NCI-H146 treated with DMSO at 0.1 percent for 48 hours (cell line): ENCODE measurements around the gene ARID1B.
A peak's percentile ranks its signal among the peaks of the same experiment; 100 is the strongest.

Experiments used
- DNase-seq: peaks from one replicate; lab custom pipeline; 2025; ENCODE audit not compliant: unreplicated experiment; lab: John Stamatoyannopoulos, UW

ARID1B gene

DNA sequence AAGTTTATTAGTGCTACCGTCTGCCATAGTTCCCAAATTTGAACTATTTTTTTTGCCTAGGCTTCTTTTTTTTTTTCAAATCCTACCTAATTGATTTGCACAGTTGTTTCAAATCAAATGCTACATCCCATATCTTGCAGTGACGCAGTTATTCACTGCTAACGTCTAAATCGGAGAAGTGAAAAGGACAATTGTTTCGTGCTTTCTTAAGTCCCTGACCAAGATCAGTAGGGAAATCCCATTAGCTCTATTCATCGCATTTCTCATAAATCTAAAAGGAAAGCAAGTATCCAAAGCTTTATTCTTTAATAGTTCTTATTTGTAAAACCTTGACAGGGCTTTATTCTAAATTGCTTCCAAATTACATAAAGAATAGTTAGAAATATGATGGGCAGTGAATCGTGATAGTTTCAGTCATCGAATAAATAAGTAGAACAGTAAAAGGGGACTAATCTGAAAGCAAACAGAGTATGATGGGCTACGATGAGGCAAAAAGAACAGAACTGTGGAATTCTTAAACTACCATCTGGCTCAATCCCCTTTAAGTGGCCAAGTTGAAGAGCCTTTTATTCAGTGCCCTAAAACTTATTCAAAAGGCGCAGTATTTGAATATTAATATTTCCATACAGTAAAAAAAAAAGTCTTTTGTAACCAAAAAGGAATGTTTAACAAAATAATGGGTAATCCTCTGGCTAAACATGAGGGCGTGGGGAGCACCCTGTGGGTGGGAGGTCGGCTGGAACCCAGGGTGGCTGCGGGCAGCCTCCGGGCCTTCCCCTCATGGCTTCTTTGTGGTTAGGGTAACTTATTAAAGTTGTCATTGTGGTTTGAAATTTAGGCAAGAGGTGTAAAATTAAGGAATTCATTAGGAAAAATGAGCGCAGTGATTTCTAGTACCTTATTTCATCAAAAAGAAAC is 3.0 kb upstream of the ARID1B start:
- no peak for DNase-seq

DNA sequence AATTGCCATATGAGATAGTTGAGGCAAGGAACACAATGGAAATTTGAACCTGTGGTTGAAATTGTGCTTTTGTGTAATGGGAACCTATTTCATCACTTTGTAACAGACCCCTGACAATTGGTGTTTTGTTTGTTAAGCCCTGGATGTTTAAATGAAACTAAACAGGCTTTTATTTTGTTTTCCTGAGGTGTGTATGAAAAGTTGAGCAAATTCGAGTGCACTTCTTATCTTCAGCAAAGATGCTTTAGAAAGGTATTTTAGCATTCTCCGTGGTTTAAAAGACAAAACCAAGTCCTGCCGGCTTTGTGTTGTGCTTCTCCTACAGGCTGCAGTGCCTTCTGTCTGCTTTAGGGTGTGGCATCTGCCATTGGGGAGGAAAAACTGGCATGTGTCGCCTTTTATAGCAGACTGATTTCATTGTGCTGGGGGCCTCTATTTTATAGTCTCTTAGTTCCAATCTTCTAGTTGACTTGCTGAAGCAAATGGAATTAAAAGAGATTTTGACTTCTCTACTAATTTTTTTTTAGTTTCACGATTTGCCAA is 2.2 kb upstream of the ARID1B start:
- peak; percentile 29 for DNase-seq

DNA sequence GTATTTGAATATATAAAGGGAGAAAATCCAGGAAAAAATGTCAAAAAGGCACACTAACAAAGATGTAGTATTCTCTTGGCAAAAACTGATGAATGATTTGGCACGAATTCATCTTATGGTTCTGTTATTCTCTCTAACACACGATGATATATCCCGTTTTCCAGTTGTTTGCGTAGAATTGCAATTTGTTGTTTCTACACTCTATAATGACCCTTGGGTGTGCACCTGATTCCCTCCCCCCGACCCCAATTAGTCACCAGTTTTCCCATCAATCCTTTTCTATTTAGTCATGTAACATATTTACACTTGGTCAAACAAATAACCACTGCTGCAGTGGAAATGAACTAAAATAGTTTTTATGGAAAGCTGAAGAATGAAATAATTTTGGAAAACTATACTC is 1.5 kb upstream of the ARID1B start:
- DNase-seq, result no peak

DNA sequence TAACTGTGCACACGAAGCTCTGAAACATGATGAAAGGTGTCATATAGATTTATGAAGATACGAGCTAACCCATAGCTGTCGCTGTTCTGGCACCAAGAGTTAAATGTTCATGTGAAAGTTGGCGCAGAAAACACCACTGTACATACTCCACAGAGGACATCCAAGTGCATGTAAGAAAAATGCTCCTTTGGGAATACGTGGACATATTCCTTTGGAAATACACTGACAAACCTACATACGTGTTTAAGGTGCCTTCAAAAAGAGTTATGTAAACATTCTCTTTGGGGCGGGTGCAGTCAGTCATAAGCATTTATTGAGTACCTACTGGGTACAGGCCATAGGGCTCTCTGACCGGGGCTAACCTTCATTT is 723 bp upstream of the ARID1B start:
- DNase-seq, result no peak

DNA sequence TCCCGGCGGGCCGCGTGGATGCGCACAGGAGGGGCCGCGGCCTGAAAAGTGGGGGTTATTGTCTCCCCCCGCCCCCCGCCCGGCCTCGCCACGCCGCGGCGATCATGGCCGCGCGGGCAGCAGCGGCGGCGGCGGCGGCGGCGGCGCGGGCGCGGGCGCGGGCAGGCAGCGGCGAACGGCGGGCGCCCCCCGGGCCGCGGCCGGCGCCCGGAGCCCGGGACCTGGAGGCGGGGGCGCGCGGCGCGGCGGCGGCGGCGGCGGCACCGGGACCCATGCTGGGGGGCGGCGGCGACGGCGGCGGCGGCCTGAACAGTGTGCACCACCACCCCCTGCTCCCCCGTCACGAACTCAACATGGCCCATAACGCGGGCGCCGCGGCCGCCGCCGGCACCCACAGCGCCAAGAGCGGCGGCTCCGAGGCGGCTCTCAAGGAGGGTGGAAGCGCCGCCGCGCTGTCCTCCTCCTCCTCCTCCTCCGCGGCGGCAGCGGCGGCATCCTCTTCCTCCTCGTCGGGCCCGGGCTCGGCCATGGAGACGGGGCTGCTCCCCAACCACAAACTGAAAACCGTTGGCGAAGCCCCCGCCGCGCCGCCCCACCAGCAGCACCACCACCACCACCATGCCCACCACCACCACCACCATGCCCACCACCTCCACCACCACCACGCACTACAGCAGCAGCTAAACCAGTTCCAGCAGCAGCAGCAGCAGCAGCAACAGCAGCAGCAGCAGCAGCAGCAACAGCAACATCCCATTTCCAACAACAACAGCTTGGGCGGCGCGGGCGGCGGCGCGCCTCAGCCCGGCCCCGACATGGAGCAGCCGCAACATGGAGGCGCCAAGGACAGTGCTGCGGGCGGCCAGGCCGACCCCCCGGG is 637 bp downstream of the ARID1B start:
- peak; percentile 42 for DNase-seq

DNA sequence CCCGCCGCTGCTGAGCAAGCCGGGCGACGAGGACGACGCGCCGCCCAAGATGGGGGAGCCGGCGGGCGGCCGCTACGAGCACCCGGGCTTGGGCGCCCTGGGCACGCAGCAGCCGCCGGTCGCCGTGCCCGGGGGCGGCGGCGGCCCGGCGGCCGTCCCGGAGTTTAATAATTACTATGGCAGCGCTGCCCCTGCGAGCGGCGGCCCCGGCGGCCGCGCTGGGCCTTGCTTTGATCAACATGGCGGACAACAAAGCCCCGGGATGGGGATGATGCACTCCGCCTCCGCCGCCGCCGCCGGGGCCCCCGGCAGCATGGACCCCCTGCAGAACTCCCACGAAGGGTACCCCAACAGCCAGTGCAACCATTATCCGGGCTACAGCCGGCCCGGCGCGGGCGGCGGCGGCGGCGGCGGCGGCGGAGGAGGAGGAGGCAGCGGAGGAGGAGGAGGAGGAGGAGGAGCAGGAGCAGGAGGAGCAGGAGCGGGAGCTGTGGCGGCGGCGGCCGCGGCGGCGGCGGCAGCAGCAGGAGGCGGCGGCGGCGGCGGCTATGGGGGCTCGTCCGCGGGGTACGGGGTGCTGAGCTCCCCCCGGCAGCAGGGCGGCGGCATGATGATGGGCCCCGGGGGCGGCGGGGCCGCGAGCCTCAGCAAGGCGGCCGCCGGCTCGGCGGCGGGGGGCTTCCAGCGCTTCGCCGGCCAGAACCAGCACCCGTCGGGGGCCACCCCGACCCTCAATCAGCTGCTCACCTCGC is 1.5 kb downstream of the ARID1B start:
- DNase-seq, result peak; percentile 25

DNA sequence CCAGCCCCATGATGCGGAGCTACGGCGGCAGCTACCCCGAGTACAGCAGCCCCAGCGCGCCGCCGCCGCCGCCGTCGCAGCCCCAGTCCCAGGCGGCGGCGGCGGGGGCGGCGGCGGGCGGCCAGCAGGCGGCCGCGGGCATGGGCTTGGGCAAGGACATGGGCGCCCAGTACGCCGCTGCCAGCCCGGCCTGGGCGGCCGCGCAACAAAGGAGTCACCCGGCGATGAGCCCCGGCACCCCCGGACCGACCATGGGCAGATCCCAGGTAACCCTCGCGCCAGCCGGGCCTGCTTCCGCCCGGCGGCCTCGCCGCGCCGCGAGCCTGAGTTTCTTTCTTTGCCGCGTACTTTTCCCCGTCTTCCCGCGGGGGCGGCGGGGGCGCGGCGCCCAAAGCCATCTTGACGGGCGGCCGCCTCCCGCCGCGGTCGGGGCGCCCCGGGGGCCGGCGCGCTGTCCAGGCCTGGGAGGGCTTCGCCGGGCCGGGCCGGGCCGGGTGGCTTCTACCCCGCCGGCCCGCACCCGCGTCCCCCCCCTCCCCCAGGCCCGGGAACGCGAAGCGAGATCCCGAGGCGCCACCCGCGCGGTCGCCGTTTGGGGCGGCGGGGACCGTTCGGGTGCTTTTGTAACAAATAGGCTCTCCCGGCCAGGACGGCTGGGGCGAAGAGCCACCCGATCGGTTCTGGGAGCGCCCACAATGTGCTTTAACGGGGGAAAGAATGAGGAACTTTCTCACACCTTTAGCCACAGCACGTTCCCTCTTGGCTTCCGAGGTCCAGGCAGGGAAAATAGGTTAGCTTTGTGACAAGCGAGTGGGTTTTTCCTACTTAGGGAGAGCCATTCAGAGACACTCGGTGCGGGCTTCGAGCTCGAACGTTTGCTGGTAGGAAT is 2.3 kb downstream of the ARID1B start:
- DNase-seq, result peak; percentile 73

DNA sequence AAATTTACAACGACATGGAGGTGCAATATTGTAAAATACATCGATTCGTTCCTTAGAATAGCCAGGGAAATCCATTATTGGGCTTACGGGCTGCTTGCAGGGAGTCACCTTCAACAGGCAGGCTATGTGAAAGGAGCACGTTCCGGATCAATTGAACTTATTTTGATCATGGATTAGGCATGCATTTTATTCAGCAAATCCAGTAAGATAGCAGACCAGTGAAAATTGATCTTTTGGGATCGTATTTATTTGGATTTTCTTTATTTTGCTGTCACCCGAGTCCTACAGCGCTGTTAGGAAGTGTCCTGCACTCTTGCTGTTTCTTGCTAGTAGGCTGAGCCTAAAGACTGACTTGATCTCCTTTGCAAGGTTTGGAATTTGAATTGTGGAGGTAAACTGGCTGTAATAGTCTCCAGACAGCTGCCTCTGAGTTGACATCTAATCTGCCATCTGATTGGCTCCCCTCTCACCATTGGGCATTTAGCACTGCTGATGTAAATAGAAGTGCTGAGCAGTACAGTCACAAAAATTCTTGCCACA is 3.0 kb downstream of the ARID1B start:
- peak; percentile 94 for DNase-seq

DNA sequence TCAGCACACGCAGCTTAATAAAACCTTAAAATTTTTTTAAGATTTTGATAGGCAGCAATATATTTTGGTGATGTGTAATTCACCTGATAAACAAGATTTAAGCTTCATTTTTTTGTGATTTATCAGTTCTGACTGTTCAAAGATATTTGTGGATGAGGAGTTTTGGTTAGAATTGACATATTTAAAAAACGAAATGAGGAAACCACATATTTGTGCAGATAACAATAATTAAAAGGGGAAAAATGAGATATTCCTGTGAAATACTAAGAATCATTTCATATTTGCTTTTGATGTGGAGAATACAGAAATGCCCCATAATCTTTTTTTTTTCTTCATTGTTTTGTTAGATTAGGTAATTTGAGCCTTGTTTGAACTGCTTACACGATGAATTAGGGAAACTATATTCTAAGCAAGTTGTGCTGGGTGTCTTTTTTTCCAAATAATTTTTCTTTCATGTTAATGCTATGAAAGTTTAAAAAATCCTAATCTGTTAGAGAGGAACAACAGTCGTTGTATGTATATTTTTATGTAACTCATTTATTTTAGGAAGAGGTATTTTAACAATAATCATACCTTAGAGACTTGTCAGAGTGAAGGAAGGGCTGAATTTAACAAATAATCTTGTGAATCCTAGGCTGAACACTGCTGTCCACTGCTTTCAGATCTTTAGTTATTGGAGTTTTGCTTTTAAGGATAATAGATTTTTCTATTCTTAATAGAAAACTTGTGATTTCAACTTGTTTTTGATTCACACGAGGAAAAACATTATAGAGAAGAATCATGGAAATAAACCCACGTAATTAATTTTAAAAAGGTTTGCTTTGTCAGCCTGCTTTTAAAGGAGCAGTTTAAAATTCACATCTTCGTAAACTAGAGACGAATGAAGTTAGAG is 4.0 kb downstream of the ARID1B start:
- DNase-seq, result peak; percentile 57

DNA sequence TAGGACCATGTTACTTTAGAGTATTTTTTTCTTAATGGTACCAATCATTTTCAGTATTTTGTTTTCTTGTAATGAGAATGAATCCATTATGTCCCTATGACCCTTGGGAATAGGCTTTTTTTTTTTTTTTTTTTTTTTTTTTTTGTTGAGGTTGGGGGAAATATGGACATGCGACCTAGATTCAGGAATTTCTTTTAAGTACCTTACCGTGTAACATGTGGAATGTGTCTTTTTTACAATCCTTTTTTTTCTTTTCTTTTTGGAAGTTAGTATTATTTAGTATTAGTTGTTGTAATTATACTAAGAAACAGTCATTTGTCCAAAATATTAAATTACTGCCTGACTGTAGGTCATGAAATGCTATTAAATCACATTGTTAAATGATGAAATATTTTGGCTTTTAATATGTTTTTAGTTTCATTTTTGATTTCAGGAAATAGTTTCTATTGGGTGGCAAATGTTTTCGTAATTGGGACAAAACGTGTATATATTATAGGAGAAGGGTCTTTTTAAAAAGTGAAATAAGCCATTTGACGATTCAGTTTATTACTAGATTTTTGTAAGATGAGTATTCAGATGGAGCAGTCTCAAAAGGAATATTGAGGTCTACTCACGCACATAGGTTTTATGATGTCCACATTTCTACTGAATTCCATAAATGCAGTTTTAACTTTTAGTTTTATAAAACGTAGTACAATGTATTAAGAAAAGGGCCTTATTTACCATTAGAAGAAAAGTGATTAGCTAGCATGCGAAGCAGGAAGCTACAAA is 4.9 kb downstream of the ARID1B start:
- DNase-seq, result no peak

DNA sequence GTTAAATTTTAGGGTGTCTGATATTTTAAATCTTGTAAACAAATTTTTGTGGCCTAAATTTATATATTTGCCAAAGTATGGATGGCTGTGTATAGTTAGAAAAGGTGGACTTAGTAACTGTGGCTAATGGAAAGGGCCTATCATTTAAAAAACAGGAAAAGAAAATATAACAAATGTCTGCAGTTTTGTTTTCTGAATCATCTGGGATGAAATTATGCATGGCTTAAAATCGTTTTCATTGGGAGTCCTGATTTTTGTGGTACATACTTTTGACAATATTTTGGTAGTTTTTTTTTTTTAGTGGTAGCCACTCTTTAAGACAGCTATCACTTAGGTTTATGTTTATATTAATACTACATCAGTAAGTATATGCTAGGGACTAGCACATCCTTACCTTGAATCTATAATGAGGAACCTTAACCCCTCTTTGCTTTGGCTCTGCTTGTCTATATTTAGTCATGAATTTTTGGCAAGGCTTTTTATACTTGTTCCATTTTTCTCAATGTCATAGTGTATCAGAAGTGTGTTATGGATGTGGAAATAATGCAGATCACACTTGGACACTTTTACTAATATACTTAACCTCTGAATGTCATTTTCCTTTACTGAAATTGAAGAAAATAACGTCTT is 5.6 kb downstream of the ARID1B start:
- no peak for DNase-seq

DNA sequence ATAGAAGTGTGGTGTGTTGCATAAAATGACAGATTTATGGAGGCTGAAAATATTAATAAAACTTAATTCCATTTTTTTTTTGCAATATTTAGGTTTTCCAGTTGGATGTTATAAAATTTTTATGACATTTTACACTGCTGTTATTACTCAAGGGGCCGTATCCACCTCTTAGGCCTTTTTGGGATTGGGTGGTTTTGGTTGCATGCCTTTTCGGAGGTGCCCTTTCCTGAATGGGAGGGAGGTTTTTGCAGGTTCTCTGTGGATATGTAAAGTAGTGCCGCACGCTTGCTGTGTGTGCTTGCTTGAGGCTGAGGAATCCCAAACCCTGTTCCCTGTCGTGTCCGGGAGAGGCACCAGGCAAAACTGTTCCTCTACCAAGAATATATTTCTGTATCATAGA is 6.8 kb downstream of the ARID1B start:
- no peak for DNase-seq

DNA sequence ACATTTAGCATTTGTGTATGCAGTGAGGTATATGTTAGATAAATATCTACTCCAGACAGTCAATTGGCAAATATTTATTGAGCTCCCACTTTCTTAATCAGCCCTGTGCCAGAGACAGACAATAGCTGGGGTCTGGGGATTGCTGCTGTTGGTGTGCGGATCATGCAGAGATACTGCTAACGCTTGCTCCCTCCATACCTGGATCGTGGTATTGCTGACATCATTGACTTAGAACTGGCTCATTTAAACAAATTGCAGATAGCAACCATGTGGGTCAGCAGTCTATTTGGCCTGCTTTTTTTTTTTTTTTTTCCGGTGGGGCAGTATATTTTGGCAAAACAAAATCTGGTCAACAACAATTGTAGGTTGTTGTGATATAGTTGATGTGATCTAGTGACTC is 9.5 kb downstream of the ARID1B start:
- DNase-seq, result no peak

DNA sequence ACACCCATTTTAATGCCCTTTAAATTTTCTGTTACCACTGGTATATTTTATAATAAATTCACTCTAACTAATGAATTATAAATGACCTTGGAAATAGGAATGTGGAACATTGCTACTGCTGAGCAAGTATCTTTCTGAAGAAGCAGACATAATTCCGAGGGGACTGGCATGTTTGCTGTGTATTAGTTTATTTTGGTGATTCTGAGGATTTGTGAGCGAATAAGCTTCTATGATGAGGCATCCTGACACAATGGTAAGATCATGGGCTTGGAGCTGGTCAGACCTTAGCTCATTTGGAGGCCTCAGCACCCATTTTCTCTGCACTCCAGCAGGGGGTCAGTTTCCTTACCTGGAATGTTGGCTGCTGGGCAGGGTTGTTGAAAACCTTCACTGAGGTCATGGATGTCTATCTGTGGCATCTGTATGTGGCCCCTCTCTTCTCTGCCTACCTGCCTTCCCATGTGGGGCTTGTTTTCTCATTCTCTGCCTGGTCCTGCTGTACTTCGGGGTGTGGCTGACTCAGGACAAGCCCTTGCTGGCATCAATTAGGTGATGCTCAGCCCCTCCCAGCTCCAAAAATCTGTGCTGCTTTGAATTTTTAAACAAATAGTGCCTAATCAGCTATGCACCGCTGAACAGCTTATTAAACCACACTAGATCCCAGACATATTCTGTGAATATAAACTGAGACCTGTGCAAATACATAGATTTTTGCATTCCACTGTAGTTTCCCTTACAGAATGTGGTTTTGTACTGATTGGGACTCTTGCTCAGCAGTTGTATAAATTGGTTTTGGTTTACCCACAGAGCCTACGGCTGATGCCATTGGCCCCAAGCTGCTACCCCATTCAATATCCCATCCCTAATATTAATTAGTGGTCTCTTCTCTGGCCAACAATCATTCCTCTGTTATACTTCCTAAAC is 10.7 kb downstream of the ARID1B start:
- no peak for DNase-seq

DNA sequence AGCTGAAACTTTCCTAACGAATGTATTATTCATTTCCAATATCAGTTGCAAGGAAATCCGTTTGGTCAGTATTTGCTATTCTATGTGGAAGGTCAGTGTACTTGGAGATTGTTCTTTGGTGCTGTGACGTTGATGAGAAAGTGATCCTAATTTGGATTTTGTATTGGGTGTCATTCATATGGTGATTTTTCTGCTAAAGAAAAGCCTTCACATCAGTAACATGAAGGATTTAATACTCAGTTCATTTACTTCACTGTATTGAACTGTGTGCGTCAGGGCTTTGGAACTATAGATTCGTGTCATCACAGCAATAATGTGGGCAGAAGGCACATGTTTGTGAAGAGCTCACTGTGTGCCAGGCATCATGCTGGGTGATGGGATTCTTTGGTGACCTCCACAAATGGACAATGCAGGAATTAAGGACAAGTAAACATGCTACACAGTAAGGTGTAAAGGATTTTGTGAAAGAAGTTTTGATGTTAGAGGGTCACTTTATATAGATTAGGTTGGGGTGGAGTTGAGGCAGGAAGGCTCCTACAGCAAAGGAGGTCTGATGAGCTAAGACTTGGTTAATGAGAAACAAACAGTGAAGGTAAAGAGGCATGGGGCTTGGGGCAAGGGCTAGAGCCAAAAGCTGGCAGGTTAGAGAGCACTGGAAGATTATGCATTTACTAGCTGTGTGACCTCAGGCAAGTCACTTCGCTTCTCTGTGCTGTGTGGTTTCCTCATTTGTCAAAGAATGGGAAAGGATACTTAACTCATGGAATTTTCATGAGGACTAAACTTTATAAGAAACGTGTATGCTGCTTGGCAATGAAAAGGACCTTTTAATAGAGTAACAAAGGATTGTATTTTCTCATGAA is 12.1 kb downstream of the ARID1B start:
- DNase-seq, result no peak
